Measurements from ENCODE around the gene GNAL. TPM values are rescaled to one million over a fixed set of nuclear protein-coding genes. Genes with fewer than 3 reads are reported as not detected.

GNAL gene
- total RNA-seq, 2 donors from 2014 or later: 4.2 to 14.3 TPM

DNA sequence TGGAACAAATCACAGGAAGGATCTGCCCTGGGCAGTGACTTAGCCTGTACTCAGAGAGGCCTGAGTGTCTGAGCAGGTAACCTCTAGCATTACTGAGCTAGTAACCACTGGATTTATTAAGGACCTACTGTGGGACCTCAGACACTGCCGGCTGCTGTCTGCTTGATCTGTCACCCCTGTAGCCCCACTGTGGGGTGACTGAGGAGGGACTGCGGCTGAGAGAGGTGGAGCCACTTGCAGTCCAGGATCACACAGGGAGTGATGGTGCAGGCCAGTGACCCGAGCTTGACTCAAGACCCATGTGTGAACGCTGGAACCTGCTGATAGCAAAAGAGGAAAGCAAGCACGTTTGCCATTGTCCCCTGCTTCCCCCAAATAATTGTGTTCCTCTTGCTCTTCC is 177.7 kb downstream of the GNAL start:
- intact Hi-C loops (cut with DNase I): no loop called here
- Histone ChIP-seq H3K27me3 (replicated peaks; ENCODE audit: insufficient read depth) (no peaks in the 10 kb centered on the region), H3K4me3 (no peak overlapping the region), H3K4me1 (replicated peaks) (no peaks in the 10 kb centered on the region), H3K27ac (no peak overlapping the region), H3K36me3 (no peaks in the 10 kb centered on the region), H3K9me3 (no peaks in the 10 kb centered on the region)
- TF ChIP-seq POLR2AphosphoS5 (IDR thresholded peaks at IDR 0.05) (no peak), POLR2A (IDR thresholded peaks at IDR 0.05) (no peak)
- TF ChIP-seq, protein P1, sequence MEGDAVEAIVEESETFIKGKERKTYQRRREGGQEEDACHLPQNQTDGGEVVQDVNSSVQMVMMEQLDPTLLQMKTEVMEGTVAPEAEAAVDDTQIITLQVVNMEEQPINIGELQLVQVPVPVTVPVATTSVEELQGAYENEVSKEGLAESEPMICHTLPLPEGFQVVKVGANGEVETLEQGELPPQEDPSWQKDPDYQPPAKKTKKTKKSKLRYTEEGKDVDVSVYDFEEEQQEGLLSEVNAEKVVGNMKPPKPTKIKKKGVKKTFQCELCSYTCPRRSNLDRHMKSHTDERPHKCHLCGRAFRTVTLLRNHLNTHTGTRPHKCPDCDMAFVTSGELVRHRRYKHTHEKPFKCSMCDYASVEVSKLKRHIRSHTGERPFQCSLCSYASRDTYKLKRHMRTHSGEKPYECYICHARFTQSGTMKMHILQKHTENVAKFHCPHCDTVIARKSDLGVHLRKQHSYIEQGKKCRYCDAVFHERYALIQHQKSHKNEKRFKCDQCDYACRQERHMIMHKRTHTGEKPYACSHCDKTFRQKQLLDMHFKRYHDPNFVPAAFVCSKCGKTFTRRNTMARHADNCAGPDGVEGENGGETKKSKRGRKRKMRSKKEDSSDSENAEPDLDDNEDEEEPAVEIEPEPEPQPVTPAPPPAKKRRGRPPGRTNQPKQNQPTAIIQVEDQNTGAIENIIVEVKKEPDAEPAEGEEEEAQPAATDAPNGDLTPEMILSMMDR (IDR thresholded peaks at IDR 0.05): no peak
- WGBS: 72% methylated on average over 5 of the region's 5 CpGs
- no peak for DNase-seq (ENCODE audit: low spot score)

DNA sequence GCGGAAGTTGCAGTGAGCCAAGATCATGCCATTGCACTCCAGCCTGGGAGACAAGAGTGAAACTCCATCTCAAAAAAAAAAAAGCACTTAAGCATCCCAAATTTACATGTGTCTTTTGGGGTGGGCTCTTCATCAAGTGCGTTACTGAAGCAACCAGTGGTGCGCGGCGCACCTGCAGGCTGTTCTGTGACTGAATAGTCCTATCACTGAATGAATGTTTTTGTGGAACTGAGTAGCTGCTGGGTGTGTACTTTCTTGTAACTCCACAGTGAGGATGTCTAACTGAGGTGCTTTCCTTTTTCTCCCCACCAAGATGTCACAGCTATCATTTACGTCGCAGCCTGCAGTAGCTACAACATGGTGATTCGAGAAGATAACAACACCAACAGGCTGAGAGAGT is 179.2 kb downstream of the GNAL start:
- no peak for TF ChIP-seq POLR2A (IDR thresholded peaks at IDR 0.05)
- Histone ChIP-seq H3K9me3 (no peaks in the 10 kb centered on the region), H3K4me3 (no peak overlapping the region), H3K36me3 (no peaks in the 10 kb centered on the region), H3K27ac (no peak overlapping the region), H3K4me1 (replicated peaks) (no peaks in the 10 kb centered on the region), H3K27me3 (replicated peaks; ENCODE audit: insufficient read depth) (no peaks in the 10 kb centered on the region)
- intact Hi-C loops (cut with DNase I): no loop called here
- DNase-seq (ENCODE audit: low spot score): no peak
- WGBS: 98% methylated on average over 8 of the region's 8 CpGs

DNA sequence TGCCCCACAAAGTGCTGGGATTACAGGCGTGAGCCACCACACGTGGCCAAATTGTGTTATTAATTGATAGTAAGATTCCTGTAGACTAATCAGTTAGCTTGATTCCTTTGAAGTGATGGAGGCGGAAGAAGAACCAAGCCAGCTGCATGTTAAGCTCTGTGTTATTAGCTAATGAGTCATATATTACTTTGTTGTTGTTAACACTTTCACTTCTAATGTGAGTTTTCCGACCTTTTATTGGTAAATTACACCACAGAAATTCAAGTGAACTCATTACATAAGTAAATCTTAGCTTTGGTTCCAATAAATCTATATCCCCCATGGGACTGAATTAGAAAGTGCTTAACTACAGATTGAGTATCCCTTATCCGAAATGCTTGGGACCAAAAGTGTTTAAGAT is 182.4 kb downstream of the GNAL start:
- Histone ChIP-seq H3K4me1 (replicated peaks) (no peaks in the 10 kb centered on the region), H3K36me3 (no peaks in the 10 kb centered on the region), H3K27ac (no peak overlapping the region), H3K4me3 (no peak overlapping the region), H3K9me3 (no peaks in the 10 kb centered on the region), H3K27me3 (replicated peaks; ENCODE audit: insufficient read depth) (no peaks in the 10 kb centered on the region)
- intact Hi-C loops (cut with DNase I): loop anchor here (10.0 kb wide), 1 partner anchor 137 kb away; no protein-coding TSS in a partner anchor
- no peak for TF ChIP-seq POLR2A (IDR thresholded peaks at IDR 0.05)
- TF ChIP-seq POLR2AphosphoS5 (IDR thresholded peaks at IDR 0.05): no peak
- TF ChIP-seq, protein P1 (IDR thresholded peaks at IDR 0.05): no peak
- WGBS: 74% methylated on average over 5 of the region's 5 CpGs
- no peak for DNase-seq (ENCODE audit: low spot score)

DNA sequence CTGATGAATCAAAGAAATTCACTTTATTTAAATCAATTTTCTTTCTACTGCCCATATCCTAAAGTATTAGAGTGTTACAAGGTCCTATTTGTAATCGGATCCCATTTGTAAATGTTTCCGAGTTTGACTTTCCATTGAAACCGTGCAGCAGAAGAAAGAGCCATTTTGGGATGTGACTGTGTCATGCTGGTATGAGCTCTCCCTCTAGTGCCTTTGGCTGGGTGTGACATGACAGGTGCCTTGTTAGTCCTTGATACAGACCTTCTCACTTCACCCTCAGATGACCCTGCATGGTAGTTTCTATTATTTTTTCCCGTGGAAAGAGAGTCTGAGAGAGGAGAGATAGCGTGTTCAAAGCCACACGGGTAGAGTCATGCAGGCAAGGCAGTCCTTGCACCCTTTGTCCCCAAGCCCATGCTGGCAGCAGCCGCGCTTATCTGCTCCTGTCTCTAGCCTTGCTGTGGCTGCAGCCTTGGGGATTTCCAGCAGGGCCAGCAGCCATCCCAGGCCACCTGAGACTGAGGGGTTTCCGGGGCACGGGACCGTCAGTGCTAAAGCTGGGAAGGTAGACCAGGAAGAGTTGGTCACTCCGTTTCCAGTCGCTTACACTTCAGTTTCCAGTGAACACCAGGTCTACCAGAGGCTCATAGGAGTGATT is 183.5 kb downstream of the GNAL start:
- H3K4me3 ChIP-seq: no peak overlapping the region
- H3K27me3 ChIP-seq (replicated peaks; ENCODE audit: insufficient read depth): no peaks in the 10 kb centered on the region
- 77% methylated on average over 13 of the region's 13 CpGs for WGBS
- no peak overlapping the region for H3K27ac ChIP-seq
- no peaks in the 10 kb centered on the region for H3K4me1 ChIP-seq (replicated peaks)
- H3K9me3 ChIP-seq: no peaks in the 10 kb centered on the region
- intact Hi-C loops (cut with DNase I): loop anchor here (10.0 kb wide), 1 partner anchor 138 kb away; no protein-coding TSS in a partner anchor
- H3K36me3 ChIP-seq: no peaks in the 10 kb centered on the region
- no peak for DNase-seq (ENCODE audit: low spot score)
- TF ChIP-seq POLR2A (IDR thresholded peaks at IDR 0.05): no peak
- TF ChIP-seq, protein P1 (IDR thresholded peaks at IDR 0.05): peak in 2 of 4 experiments; percentile 11 to 24
- TF ChIP-seq POLR2AphosphoS5 (IDR thresholded peaks at IDR 0.05): peak; percentile 10

DNA sequence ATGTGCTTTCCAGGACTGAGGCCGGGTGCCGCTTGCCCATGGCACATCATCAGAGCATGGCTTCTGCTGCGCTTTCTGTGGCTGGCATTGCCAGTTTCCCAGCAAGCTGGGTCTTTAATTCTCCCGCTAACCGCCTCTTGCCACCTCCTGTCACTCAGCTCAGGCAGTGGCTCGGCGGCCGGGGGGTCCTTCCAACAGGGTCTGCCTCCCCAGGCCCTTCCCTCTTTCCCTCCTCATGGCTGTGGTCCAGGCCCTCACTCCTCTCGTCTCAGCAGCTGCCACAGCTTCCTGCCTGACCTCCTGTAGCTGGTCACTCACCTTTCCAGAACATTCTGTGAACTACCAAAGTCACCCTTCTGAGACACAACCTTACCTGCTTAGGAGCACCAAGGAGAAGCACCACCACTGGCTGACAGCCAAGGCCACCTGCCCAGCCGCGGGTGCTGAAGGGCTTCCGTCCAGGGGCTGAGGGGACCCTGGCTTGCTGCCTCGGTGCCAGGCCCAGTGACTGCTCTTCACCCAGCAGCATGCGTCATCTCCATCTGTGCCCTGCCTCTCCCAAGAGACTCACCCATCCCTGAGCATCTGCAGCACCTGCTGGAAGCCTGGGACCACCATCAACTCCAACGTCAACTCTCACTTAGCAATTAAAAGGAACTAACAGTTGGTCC is 184.7 kb downstream of the GNAL start:
- TF ChIP-seq, protein P1 (IDR thresholded peaks at IDR 0.05): no peak
- TF ChIP-seq POLR2A (IDR thresholded peaks at IDR 0.05) (no peak), POLR2AphosphoS5 (IDR thresholded peaks at IDR 0.05) (no peak)
- no peak overlapping the region for H3K27ac ChIP-seq
- H3K36me3 ChIP-seq: no peaks in the 10 kb centered on the region
- no peaks in the 10 kb centered on the region for H3K9me3 ChIP-seq
- intact Hi-C loops (cut with DNase I): loop anchor here (10.0 kb wide), 1 partner anchor 139 kb away; no protein-coding TSS in a partner anchor
- no peak overlapping the region for H3K4me3 ChIP-seq
- WGBS: 82% methylated on average over 15 of the region's 15 CpGs
- H3K27me3 ChIP-seq (replicated peaks; ENCODE audit: insufficient read depth): no peaks in the 10 kb centered on the region
- no peak for DNase-seq (ENCODE audit: low spot score)
- H3K4me1 ChIP-seq (replicated peaks): no peaks in the 10 kb centered on the region
